HCT116 (cell line): Measurements from ENCODE around the gene TP53.

ENCODE experiments used
- CTCF ChIP-seq, 3 experiments: fragments of 200-600 bp in 1 of 3; sonication (generic) in 1 of 3; IDR thresholded peaks in 2 of 3; conservative IDR thresholded peaks in 1 of 3; 2 replicates each; pipeline ENCODE4 v1.5.1; 2012 to 2017; ENCODE audit warnings: low read depth in 2 of 3, low read length in 2 of 3, antibody characterized with exemption in 1 of 3, borderline replicate concordance in 1 of 3, control low read depth in 1 of 3, mild to moderate bottlenecking in 1 of 3, mixed read lengths in 1 of 3, mixed run types in 1 of 3, moderate library complexity in 1 of 3; ENCODE audit not compliant: insufficient read depth in 1 of 3
- MAX ChIP-seq: IDR thresholded peaks from 2 replicates; pipeline ENCODE4 v1.6.1; 2012
- POLR2AphosphoS5 ChIP-seq: IDR thresholded peaks from 2 replicates; pipeline ENCODE4 v1.6.1; 2011; ENCODE audit warnings: mild to moderate bottlenecking, low read depth, low read length, moderate library complexity
- SIN3A ChIP-seq: IDR thresholded peaks from 2 replicates; pipeline ENCODE4 v1.6.1; 2012; ENCODE audit warnings: low read depth
- YY1 ChIP-seq: IDR thresholded peaks from 2 replicates; pipeline ENCODE4 v1.6.1; 2011; ENCODE audit warnings: low read length, low read depth, moderate library complexity, mild to moderate bottlenecking; ENCODE audit not compliant: insufficient replicate concordance; ENCODE audit errors: extremely low read depth

GRCh38 chr17:7633093-7633492 lies 54.2 kb downstream of the TP53 start:
- TF ChIP-seq CTCF (IDR thresholded peaks at IDR 0.05 in 2 of 3, conservative IDR thresholded peaks at IDR 0.05 in 1 of 3; ENCODE audit: borderline replicate concordance in 1 of 3, insufficient read depth in 1 of 3, low read depth in 2 of 3, low read length in 2 of 3) (0 out of 6 replicates have a peak, but pooled peaks of 1 of the 3 experiments have one; percentile 12), SIN3A (no peak), POLR2AphosphoS5 (no peak), YY1 (no peak), MAX (no peak)
